ENCODE data around the gene SPAG8.

- TF ChIP-seq CTCF (IDR thresholded peaks at IDR 0.05): no peak
- TF ChIP-seq POLR2A (IDR thresholded peaks at IDR 0.05): no peak
Observed at GRCh38 chr9:35847792-35848572, 35.9 kb upstream of the SPAG8 start.
